Testis (tissue), 2 donors: Measurements from ENCODE around the gene SORT1.

Experiments
- POLR2A ChIP-seq: fragments of 450-650 bp; IDR thresholded peaks from one replicate; pipeline ENCODE4 v1.6.1; 2017; ENCODE audit warnings: antibody characterized with exemption, mild to moderate bottlenecking, moderate library complexity
- TF ChIP-seq, protein P1 (sequence below), 3 experiments: fragments of 450-650 bp in 2 of 3; fragments of 200-600 bp in 1 of 3; sonication (generic) in 1 of 3; IDR thresholded peaks; one replicate each; pipeline ENCODE4 v1.5.1; 2016 to 2019; ENCODE audit warnings: antibody characterized with exemption in 3 of 3, mild to moderate bottlenecking in 2 of 3, moderate library complexity in 1 of 3

DNA sequence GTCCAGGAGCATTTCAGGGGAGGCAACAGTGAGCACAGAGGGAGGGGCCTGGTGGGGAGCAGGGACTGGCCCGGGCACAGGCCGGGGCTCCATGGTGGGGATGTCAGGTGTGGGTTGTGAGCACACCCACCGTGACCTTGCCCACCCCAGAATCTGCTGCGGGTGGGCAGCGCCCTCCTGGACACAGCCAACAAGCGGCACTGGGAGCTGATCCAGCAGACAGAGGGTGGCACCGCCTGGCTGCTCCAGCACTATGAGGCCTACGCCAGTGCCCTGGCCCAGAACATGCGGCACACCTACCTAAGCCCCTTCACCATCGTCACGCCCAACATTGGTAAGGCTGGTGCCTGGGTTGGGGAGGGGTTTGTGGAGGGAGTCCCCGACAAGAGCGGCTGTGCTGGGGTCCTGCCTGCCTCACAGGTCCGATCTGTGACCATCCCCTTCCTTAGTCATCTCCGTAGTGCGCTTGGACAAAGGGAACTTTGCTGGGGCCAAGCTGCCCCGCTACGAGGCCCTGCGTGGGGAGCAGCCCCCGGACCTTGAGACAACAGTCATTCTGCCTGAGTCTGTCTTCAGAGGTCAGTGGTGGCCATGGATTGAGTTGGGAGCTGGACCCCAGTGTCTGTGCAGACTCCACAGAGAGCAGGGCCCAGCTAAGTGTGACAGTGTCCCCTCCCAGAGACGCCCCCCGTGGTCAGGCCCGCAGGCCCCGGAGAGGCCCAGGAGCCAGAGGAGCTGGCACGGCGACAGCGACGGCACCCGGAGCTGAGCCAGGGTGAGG lies 129.1 kb downstream of the SORT1 start:
- no peak for TF ChIP-seq POLR2A
- TF ChIP-seq, protein P1, sequence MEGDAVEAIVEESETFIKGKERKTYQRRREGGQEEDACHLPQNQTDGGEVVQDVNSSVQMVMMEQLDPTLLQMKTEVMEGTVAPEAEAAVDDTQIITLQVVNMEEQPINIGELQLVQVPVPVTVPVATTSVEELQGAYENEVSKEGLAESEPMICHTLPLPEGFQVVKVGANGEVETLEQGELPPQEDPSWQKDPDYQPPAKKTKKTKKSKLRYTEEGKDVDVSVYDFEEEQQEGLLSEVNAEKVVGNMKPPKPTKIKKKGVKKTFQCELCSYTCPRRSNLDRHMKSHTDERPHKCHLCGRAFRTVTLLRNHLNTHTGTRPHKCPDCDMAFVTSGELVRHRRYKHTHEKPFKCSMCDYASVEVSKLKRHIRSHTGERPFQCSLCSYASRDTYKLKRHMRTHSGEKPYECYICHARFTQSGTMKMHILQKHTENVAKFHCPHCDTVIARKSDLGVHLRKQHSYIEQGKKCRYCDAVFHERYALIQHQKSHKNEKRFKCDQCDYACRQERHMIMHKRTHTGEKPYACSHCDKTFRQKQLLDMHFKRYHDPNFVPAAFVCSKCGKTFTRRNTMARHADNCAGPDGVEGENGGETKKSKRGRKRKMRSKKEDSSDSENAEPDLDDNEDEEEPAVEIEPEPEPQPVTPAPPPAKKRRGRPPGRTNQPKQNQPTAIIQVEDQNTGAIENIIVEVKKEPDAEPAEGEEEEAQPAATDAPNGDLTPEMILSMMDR (IDR thresholded peaks at IDR 0.05), result no peak
